Pancreas (tissue), 10 donors: ENCODE data around the gene COA7. TPM values are rescaled to one million over a fixed set of nuclear protein-coding genes. Genes with fewer than 3 reads are reported as not detected.

Experiments used
- ATAC-seq, 4 donors: fragments of 200-7000 bp; cut with Tn5 transposase; one replicate each; pipeline versions ENCODE4 v1.8.0 to v1.9.1; 2020; ENCODE audit warnings: mild to moderate bottlenecking in 4 of 4, moderate library complexity in 4 of 4
- DNase-seq, 6 donors: peaks; one replicate each; pipeline ENCODE4 v3.0.0-alpha.2; 2020
- FAIRE-seq: peaks from 2 replicates; lab custom pipeline; 2012; peaks lifted over from hg19 to GRCh38; lab: Jason Lieb, UNC
- H3K27ac ChIP-seq, 4 donors: fragments of 200-600 bp; sonication (generic); 1 replicate in 3 of 4; 2 replicates in 1 of 4; pipeline versions ENCODE4 v1.5.0 to v1.8.0; 2020
- H3K27me3 ChIP-seq, 4 donors: fragments of 200-600 bp; one replicate each; pipeline ENCODE4 v1.8.0; 2021
- H3K36me3 ChIP-seq, 3 donors: fragments of 200-600 bp; sonication (generic) in 1 of 3; one replicate each; pipeline versions ENCODE4 v1.5.0 to v1.8.0; 2020 to 2021
- H3K4me1 ChIP-seq, 3 donors: fragments of 200-600 bp; one replicate each; pipeline ENCODE4 v1.8.0; 2021
- H3K4me3 ChIP-seq, 4 donors: fragments of 200-600 bp; sonication (generic) in 2 of 4; one replicate each; pipeline versions ENCODE4 v1.5.0 to v1.8.0; 2020 to 2021
- H3K9me3 ChIP-seq, 4 donors: fragments of 200-600 bp; one replicate each; pipeline ENCODE4 v1.8.0; 2021
- CTCF ChIP-seq, 4 donors: fragments of 200-600 bp; sonication (generic) in 3 of 4; IDR thresholded peaks; one replicate each; pipeline versions ENCODE4 v1.5.0 to v1.8.0; 2021; ENCODE audit warnings: antibody characterized with exemption in 4 of 4
- WGBS, 2 donors: extraction: QIAGEN DNeasy Blood & Tissue Kit; methylation state at CpG; one replicate each; pipeline ENCODE4 v1.1.7; 2013; 5-methylcytosine and 5-hydroxymethylcytosine counted together
- intact Hi-C, 3 donors: fragments of 100-400 bp; cut with DNase I; formaldehyde crosslinking; loops; one replicate each; pipeline versions ENCODE4 v1.11.1 to v1.14.2; 2022
- polyA plus RNA-seq, 2 donors: library from polyadenylated mRNA; stranded (reverse); fragments of 200-250 nt; gene quantifications; one replicate each; pipeline ENCODE4 v1.2.3, GENCODE V29; 2013
- total RNA-seq, 6 donors: library from RNA; stranded (reverse); fragmentation: NEBNext Ultra II Directional in 4 of 6; extraction: Animal tissue kit (Norgen Biotek cat#: 25700) in 4 of 6; gene quantifications; one replicate each; pipeline versions ENCODE4 v1.2.1 to v1.2.4, GENCODE V29; 2021 to 2023
- donor health status: healthy with polysubstance abuse.
- donor health status: DM: no; HTN: no; CAD: no; lungs with moderate emphysema.
- donor health status: DM: no; HTN: no; CAD: no.
- donor health status: control.
- donor health status: control.
- donor health status: Bipolar disorder and iron deficiency.
- donor health status: DM: yes; HTN: yes; CAD: no.
- donor health status: DM: no; HTN: no; CAD: no.
- donor health status: DM: no; HTN: no; CAD: no.
- donor health status: DM: yes; HTN: yes; CAD: no.

The COA7 gene
- total and polyA plus RNA-seq, 8 donors = 2.1 to 18.6 (median 7.8) TPM

GRCh38 chr1:52662645-52663313 is 35.4 kb downstream of the COA7 start:
- Histone ChIP-seq H3K27ac (no peak overlapping the region), H3K4me3 (no peak overlapping the region), H3K4me1 (no peaks in the 10 kb centered on the region), H3K9me3 (no peaks in the 10 kb centered on the region), H3K36me3 (no peaks in the 10 kb centered on the region), H3K27me3 (no peaks in the 10 kb centered on the region)
- intact Hi-C loops = no loop called here
- FAIRE-seq = no peak
- peak in 3 of 4 donors; percentile 45 to 62 (median 55) for ATAC-seq
- WGBS, 2 donors = 33 to 35% methylated on average over 13 of the region's 13 CpGs
- DNase-seq = no peak
- TF ChIP-seq CTCF (IDR thresholded peaks at IDR 0.05) = no peak

GRCh38 chr1:52660807-52661206 is 37.3 kb downstream of the COA7 start:
- no peak overlapping the region for H3K4me3 ChIP-seq
- TF ChIP-seq CTCF (IDR thresholded peaks at IDR 0.05) = no peak
- WGBS, 2 donors = 70 to 71% methylated on average over 3 of the region's 3 CpGs
- intact Hi-C loops = no loop called here
- H3K27ac ChIP-seq = no peak overlapping the region
- no peaks in the 10 kb centered on the region for H3K4me1 ChIP-seq
- DNase-seq (no peak), ATAC-seq (no peak), FAIRE-seq (no peak)
- no peaks in the 10 kb centered on the region for H3K36me3 ChIP-seq
- no peaks in the 10 kb centered on the region for H3K27me3 ChIP-seq
- no peaks in the 10 kb centered on the region for H3K9me3 ChIP-seq

- no peak for TF ChIP-seq CTCF (IDR thresholded peaks at IDR 0.05)
- Histone ChIP-seq H3K4me1 (no peaks in the 10 kb centered on the region), H3K9me3 (no peaks in the 10 kb centered on the region), H3K36me3 (no peaks in the 10 kb centered on the region), H3K27ac (no peak overlapping the region), H3K27me3 (no peaks in the 10 kb centered on the region), H3K4me3 (no peak overlapping the region)
- 71 to 73% methylated on average over 13 of the region's 13 CpGs for WGBS, 2 donors
- DNase-seq = no peak
- no peak for FAIRE-seq
- intact Hi-C loops = no loop called here
- no peak for ATAC-seq
Measured at GRCh38 chr1:52659851-52660596, 38.1 kb downstream of the COA7 start.

- DNase-seq (no peak), ATAC-seq (no peak), FAIRE-seq (no peak)
- WGBS, 2 donors = 93 to 100% methylated on average over 3 of the region's 3 CpGs
- no peak overlapping the region for H3K4me3 ChIP-seq
- no peaks in the 10 kb centered on the region for H3K36me3 ChIP-seq
- no peaks in the 10 kb centered on the region for H3K9me3 ChIP-seq
- no peak overlapping the region for H3K27ac ChIP-seq
- H3K4me1 ChIP-seq = no peaks in the 10 kb centered on the region
- no peak for TF ChIP-seq CTCF (IDR thresholded peaks at IDR 0.05)
- H3K27me3 ChIP-seq = no peaks in the 10 kb centered on the region
- intact Hi-C loops = no loop called here
Measured at GRCh38 chr1:52659356-52659755, 38.8 kb downstream of the COA7 start.

GRCh38 chr1:52658795-52659194 is 39.4 kb downstream of the COA7 start:
- Histone ChIP-seq H3K27me3 (no peaks in the 10 kb centered on the region), H3K9me3 (no peaks in the 10 kb centered on the region), H3K4me3 (no peak overlapping the region), H3K27ac (no peak overlapping the region), H3K4me1 (no peaks in the 10 kb centered on the region), H3K36me3 (no peaks in the 10 kb centered on the region)
- intact Hi-C loops = no loop called here
- FAIRE-seq (no peak), ATAC-seq (no peak), DNase-seq (no peak)
- WGBS, 2 donors = 79 to 82% methylated on average over 1 of the region's 1 CpG
- no peak for TF ChIP-seq CTCF (IDR thresholded peaks at IDR 0.05)
